IMR-90 (cell line): ENCODE results near the gene ERC2.

Experiments
- CHD1 ChIP-seq: IDR thresholded peaks from 2 replicates; pipeline ENCODE4 v1.6.1; 2012; ENCODE audit warnings: low read depth, low read length, improper control_type of control experiment
- MAFK ChIP-seq: IDR thresholded peaks from 2 replicates; pipeline ENCODE4 v1.6.1; 2012; ENCODE audit warnings: low read depth, low read length, improper control_type of control experiment
- NFE2L2 ChIP-seq: fragments of 150-350 bp; IDR thresholded peaks from 2 replicates; pipeline ENCODE4 v1.6.1; 2016; ENCODE audit warnings: low read depth, mild to moderate bottlenecking, low read length
- POLR2A ChIP-seq: IDR thresholded peaks from 2 replicates; pipeline ENCODE4 v1.6.1; 2012; ENCODE audit warnings: mild to moderate bottlenecking, low read depth, low read length
- RAD21 ChIP-seq: IDR thresholded peaks from 2 replicates; pipeline ENCODE4 v1.6.1; 2012; ENCODE audit warnings: low read length, improper control_type of control experiment
- RCOR1 ChIP-seq: IDR thresholded peaks from 2 replicates; pipeline ENCODE4 v1.6.1; 2012; ENCODE audit warnings: mild to moderate bottlenecking, low read length, improper control_type of control experiment; ENCODE audit not compliant: insufficient replicate concordance
- USF2 ChIP-seq: fragments of 150-350 bp; IDR thresholded peaks from 2 replicates; pipeline ENCODE4 v1.6.1; 2017; ENCODE audit warnings: mild to moderate bottlenecking, antibody characterized with exemption, low read length, low read depth
- TF ChIP-seq, protein P1 (sequence below): conservative IDR thresholded peaks from 2 replicates; pipeline ENCODE4 v1.5.1; 2012; ENCODE audit warnings: mild to moderate bottlenecking, low read depth, low read length, improper control_type of control experiment
- TF ChIP-seq, protein P2 (sequence below): fragments of 150-350 bp; IDR thresholded peaks from 2 replicates; pipeline ENCODE4 v1.6.1; 2016; ENCODE audit warnings: low read depth, mild to moderate bottlenecking, low read length, moderate library complexity, borderline replicate concordance

GRCh38 chr3:55718074-55718473, 750.2 kb downstream of the ERC2 start:
- TF ChIP-seq, protein P1, sequence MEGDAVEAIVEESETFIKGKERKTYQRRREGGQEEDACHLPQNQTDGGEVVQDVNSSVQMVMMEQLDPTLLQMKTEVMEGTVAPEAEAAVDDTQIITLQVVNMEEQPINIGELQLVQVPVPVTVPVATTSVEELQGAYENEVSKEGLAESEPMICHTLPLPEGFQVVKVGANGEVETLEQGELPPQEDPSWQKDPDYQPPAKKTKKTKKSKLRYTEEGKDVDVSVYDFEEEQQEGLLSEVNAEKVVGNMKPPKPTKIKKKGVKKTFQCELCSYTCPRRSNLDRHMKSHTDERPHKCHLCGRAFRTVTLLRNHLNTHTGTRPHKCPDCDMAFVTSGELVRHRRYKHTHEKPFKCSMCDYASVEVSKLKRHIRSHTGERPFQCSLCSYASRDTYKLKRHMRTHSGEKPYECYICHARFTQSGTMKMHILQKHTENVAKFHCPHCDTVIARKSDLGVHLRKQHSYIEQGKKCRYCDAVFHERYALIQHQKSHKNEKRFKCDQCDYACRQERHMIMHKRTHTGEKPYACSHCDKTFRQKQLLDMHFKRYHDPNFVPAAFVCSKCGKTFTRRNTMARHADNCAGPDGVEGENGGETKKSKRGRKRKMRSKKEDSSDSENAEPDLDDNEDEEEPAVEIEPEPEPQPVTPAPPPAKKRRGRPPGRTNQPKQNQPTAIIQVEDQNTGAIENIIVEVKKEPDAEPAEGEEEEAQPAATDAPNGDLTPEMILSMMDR, result no peak
- TF ChIP-seq POLR2A (no peak), CHD1 (no peak), MAFK (no peak), USF2 (no peak), RCOR1 (no peak), RAD21 (no peak), NFE2L2 (no peak)
- TF ChIP-seq, protein P2, sequence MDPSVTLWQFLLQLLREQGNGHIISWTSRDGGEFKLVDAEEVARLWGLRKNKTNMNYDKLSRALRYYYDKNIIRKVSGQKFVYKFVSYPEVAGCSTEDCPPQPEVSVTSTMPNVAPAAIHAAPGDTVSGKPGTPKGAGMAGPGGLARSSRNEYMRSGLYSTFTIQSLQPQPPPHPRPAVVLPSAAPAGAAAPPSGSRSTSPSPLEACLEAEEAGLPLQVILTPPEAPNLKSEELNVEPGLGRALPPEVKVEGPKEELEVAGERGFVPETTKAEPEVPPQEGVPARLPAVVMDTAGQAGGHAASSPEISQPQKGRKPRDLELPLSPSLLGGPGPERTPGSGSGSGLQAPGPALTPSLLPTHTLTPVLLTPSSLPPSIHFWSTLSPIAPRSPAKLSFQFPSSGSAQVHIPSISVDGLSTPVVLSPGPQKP, result no peak
